Gastrocnemius medialis (tissue), 4 donors: Measurements from ENCODE around the gene UBC.

Source experiments
- POLR2A ChIP-seq, 2 donors: fragments of 450-650 bp; IDR thresholded peaks; one replicate each; pipeline ENCODE4 v1.6.1; 2017; ENCODE audit warnings: antibody characterized with exemption in 2 of 2, mild to moderate bottlenecking in 2 of 2, moderate library complexity in 2 of 2
- TF ChIP-seq, protein P1 (sequence below), 5 experiments: fragments of 450-650 bp in 3 of 5; fragments of 200-600 bp in 2 of 5; sonication (generic) in 2 of 5; IDR thresholded peaks in 4 of 5; conservative IDR thresholded peaks in 1 of 5; 1 replicate in 4 of 5; 2 replicates in 1 of 5; pipeline ENCODE4 v1.5.1; 2016 to 2019; ENCODE audit warnings: antibody characterized with exemption in 5 of 5, mild to moderate bottlenecking in 3 of 5, moderate library complexity in 3 of 5

DNA sequence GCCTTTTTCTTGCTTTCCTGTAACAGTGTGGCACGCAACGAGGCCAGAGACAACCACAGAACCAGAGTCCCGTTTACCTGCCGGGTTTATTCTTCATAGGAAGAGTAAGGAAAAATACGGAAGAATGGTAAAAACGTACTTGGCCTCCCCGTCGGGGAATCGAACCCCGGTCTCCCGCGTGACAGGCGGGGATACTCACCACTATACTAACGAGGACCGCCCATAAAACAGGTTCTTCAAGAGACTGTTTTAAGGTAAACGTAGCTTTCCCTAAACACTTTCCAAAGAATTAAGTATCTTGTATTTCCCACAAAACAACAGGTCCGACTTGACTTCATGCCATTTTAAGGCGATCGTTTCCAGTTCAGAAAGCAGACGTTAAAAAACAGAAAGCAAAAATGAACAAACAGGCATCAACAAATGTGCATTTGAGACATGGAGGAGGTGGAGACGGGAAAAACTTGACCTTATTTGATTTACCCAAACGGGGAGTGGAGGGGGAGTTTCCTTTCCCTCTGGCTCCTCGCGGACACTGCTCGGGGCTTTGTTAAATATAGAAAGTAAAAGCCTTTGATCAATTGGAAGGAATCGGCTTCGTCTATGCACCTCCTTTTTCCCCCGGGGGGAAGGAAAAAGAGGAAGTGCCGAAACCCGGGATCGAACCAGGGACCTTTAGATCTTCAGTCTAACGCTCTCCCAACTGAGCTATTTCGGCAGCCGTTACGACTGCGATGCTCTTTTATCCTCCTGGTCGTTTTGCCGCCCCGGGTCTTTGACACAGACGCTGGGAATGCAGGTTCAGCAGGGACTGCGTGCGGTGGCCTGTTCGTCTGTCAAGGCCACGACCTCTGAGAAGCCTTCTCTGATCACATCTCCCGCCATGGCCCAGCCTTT lies 13.0 kb upstream of the UBC start:
- TF ChIP-seq, protein P1, sequence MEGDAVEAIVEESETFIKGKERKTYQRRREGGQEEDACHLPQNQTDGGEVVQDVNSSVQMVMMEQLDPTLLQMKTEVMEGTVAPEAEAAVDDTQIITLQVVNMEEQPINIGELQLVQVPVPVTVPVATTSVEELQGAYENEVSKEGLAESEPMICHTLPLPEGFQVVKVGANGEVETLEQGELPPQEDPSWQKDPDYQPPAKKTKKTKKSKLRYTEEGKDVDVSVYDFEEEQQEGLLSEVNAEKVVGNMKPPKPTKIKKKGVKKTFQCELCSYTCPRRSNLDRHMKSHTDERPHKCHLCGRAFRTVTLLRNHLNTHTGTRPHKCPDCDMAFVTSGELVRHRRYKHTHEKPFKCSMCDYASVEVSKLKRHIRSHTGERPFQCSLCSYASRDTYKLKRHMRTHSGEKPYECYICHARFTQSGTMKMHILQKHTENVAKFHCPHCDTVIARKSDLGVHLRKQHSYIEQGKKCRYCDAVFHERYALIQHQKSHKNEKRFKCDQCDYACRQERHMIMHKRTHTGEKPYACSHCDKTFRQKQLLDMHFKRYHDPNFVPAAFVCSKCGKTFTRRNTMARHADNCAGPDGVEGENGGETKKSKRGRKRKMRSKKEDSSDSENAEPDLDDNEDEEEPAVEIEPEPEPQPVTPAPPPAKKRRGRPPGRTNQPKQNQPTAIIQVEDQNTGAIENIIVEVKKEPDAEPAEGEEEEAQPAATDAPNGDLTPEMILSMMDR (IDR thresholded peaks at IDR 0.05 in 4 of 5, conservative IDR thresholded peaks at IDR 0.05 in 1 of 5), result no peak
- peak in 1 of 2 donors; percentile 3 for TF ChIP-seq POLR2A (IDR thresholded peaks at IDR 0.05)
